Fibroblast of lung (primary cell): ENCODE results near the gene DRD2. TPM values are rescaled to one million over a fixed set of nuclear protein-coding genes. Genes with fewer than 3 reads are reported as not detected.

Experiments
- DNase-seq, 2 donors: peaks; one replicate each; pipeline versions ENCODE4 v3.0.0 to v3.0.0-alpha.2; 2010; ENCODE audit warnings: low read depth in 2 of 2
- H2AFZ ChIP-seq: 2 replicates; pipeline ENCODE4 v1.5.1; 2012; ENCODE audit warnings: low read length, control low read depth, inconsistent platforms
- H3K27ac ChIP-seq: 2 replicates; pipeline ENCODE4 v1.5.1; 2011; ENCODE audit warnings: low read length, control low read depth; ENCODE audit not compliant: insufficient read depth
- H3K27me3 ChIP-seq: 2 replicates; pipeline ENCODE4 v1.5.1; 2011; ENCODE audit warnings: mild to moderate bottlenecking, low read length; ENCODE audit not compliant: control insufficient read depth, insufficient read depth
- H3K36me3 ChIP-seq: 2 replicates; pipeline ENCODE4 v1.5.1; 2011; ENCODE audit warnings: low read length; ENCODE audit not compliant: control insufficient read depth, insufficient read depth
- H3K4me1 ChIP-seq: 2 replicates; pipeline ENCODE4 v1.5.1; 2011; ENCODE audit warnings: low read length; ENCODE audit not compliant: control insufficient read depth, insufficient read depth; ENCODE audit errors: extremely low read depth
- H3K4me2 ChIP-seq: 2 replicates; pipeline ENCODE4 v1.5.1; 2011; ENCODE audit warnings: low read length, control low read depth; ENCODE audit not compliant: insufficient read depth; ENCODE audit errors: extremely low read depth
- H3K4me3 ChIP-seq, 4 experiments: fragments of 200-600 bp in 1 of 4; sonication (generic) in 1 of 4; replicated peaks in 1 of 4; 2 replicates each; pipeline ENCODE4 v1.5.1; 2011 to 2016; ENCODE audit warnings: low read length in 4 of 4, low read depth in 3 of 4, mild to moderate bottlenecking in 3 of 4, control low read depth in 2 of 4, inconsistent platforms in 1 of 4, mixed read lengths in 1 of 4; ENCODE audit not compliant: insufficient read depth in 1 of 4; ENCODE audit errors: control extremely low read depth in 1 of 4
- H3K79me2 ChIP-seq: 2 replicates; pipeline ENCODE4 v1.5.1; 2012; ENCODE audit warnings: mild to moderate bottlenecking, low read length, inconsistent platforms; ENCODE audit not compliant: control insufficient read depth, insufficient read depth
- H3K9ac ChIP-seq: 2 replicates; pipeline ENCODE4 v1.5.1; 2011; ENCODE audit warnings: mild to moderate bottlenecking, low read length, control low read depth; ENCODE audit not compliant: insufficient read depth
- H3K9me3 ChIP-seq: 2 replicates; pipeline ENCODE4 v1.5.1; 2012; ENCODE audit warnings: low read depth, low read length; ENCODE audit not compliant: control insufficient read depth, insufficient read depth
- H4K20me1 ChIP-seq: 2 replicates; pipeline ENCODE4 v1.5.1; 2011; ENCODE audit warnings: low read length; ENCODE audit not compliant: control insufficient read depth, insufficient read depth; ENCODE audit errors: extremely low read depth
- CTCF ChIP-seq, 2 donors: IDR thresholded peaks in 1 of 2; conservative IDR thresholded peaks in 1 of 2; 1 replicate in 1 of 2; 2 replicates in 1 of 2; pipeline ENCODE4 v1.5.1; 2011 to 2012; ENCODE audit warnings: low read length in 2 of 2, control low read depth in 1 of 2, inconsistent platforms in 1 of 2, low read depth in 1 of 2, mild to moderate bottlenecking in 1 of 2
- EZH2 ChIP-seq: IDR thresholded peaks from 2 replicates; pipeline ENCODE4 v1.5.1; 2012; ENCODE audit warnings: low read length, control low read depth, mild to moderate bottlenecking; ENCODE audit errors: missing control alignments
- polyA plus RNA-seq, 2 donors: library from polyadenylated mRNA; depleted of rRNA in 1 of 2; stranded (reverse) in 1 of 2; unstranded in 1 of 2; fragments of >200 nt; gene quantifications; 2 replicates each; pipeline ENCODE4 v1.2.1, GENCODE V29; 2011 to 2012; ENCODE audit warnings: missing spikeins in 1 of 2
- total RNA-seq: library from RNA; depleted of rRNA; stranded (reverse); fragments of >200 nt; gene quantifications from 2 replicates; pipeline ENCODE4 v1.2.1, GENCODE V29; 2014

Gene DRD2
- total and polyA plus RNA-seq, 2 donors (not counting 1 experiment from before 2014, with no cell fraction given): not detected

DNA sequence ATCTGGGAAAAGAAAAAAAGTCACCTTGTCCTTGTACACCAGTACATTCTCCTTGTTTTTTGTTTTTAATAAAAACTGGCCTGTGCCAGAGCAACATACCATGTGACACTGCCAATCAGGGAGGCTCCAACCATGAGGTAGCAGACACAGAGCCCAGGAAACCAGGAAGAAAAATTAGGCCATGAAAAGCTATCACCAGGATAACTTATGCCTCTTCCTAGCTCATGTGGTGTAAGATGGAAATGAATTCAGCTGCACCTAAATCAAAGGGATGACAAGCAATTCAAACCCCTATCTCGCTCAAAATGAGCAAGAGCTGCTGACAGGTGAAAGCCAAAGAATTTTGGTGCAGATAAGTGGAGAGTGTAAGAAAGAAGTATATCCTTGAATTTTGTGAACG, 7.7 kb downstream of the DRD2 start:
- Histone ChIP-seq H3K9ac (no peak overlapping the region), H3K79me2 (no peaks in the 10 kb centered on the region), H3K4me3 (no peak overlapping the region), H3K4me1 (no peaks in the 10 kb centered on the region), H3K27me3 (no peaks in the 10 kb centered on the region), H3K4me2 (no peak overlapping the region), H3K27ac (no peak overlapping the region), H2AFZ (no peak overlapping the region), H3K9me3 (no peaks in the 10 kb centered on the region), H4K20me1 (no peaks in the 10 kb centered on the region), H3K36me3 (no peaks in the 10 kb centered on the region)
- DNase-seq: no peak
- TF ChIP-seq EZH2 (no peak), CTCF (conservative IDR thresholded peaks at IDR 0.05 in 1 of 2, IDR thresholded peaks at IDR 0.05 in 1 of 2; ENCODE audit: low read depth in 1 of 2, low read length in 2 of 2) (no peak)

DNA sequence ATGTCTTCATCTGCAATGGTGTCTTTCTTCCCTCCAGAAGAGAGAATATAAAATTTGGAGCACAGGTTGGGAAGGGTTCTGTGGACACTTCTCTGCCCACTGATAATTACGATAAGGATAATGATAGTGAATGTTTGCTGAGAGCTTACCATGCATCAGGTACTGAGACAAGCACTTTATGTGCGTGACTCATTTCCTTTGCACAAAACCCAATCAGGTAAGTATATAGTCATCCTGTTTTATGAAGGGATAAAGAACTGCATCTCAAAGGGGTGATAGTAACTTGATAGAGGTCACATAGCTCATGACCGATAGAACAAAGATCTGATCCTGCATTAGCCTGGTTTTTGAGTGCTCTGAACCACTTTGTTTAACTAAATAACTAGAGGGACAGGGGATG, 9.4 kb downstream of the DRD2 start:
- no peak for DNase-seq
- H3K4me1 ChIP-seq: no peaks in the 10 kb centered on the region
- TF ChIP-seq EZH2: no peak
- TF ChIP-seq CTCF (conservative IDR thresholded peaks at IDR 0.05 in 1 of 2, IDR thresholded peaks at IDR 0.05 in 1 of 2; ENCODE audit: low read depth in 1 of 2, low read length in 2 of 2): no peak
- no peak overlapping the region for H3K27ac ChIP-seq
- no peak overlapping the region for H2AFZ ChIP-seq
- H3K4me3 ChIP-seq: no peak overlapping the region
- H3K4me2 ChIP-seq: no peak overlapping the region
- no peaks in the 10 kb centered on the region for H3K36me3 ChIP-seq
- no peaks in the 10 kb centered on the region for H3K9me3 ChIP-seq
- no peaks in the 10 kb centered on the region for H4K20me1 ChIP-seq
- no peak overlapping the region for H3K9ac ChIP-seq
- no peaks in the 10 kb centered on the region for H3K79me2 ChIP-seq
- H3K27me3 ChIP-seq: no peaks in the 10 kb centered on the region

DNA sequence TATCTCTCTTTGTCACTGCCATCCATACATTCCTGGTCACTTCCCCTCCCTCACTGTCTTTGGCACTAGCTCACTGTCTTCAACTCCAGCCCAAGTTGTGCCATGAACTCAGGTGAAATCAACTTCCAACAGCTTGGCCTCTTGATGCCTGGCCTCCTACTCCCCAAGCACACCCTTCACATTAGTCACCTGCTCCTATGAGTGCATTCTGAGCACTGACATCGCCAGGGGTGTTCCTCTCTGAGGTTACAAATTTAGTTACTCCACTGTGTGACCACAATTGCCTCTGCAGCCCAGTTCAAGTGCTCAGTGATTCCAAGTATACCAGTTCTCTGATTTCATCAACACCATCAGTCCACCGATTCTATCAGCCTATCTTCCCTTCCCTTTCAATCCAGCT, 10.8 kb downstream of the DRD2 start:
- no peak for TF ChIP-seq CTCF (conservative IDR thresholded peaks at IDR 0.05 in 1 of 2, IDR thresholded peaks at IDR 0.05 in 1 of 2; ENCODE audit: low read depth in 1 of 2, low read length in 2 of 2)
- no peak for TF ChIP-seq EZH2
- no peaks in the 10 kb centered on the region for H3K4me1 ChIP-seq
- H3K4me2 ChIP-seq: no peak overlapping the region
- no peak overlapping the region for H3K27ac ChIP-seq
- no peaks in the 10 kb centered on the region for H3K36me3 ChIP-seq
- H3K27me3 ChIP-seq: no peaks in the 10 kb centered on the region
- H2AFZ ChIP-seq: no peak overlapping the region
- H3K4me3 ChIP-seq: no peak overlapping the region
- no peaks in the 10 kb centered on the region for H3K9me3 ChIP-seq
- no peaks in the 10 kb centered on the region for H3K79me2 ChIP-seq
- no peaks in the 10 kb centered on the region for H4K20me1 ChIP-seq
- no peak overlapping the region for H3K9ac ChIP-seq
- no peak for DNase-seq
